Bone marrow (tissue), 2 donors: ENCODE data around the gene GADD45GIP1.

ENCODE experiments used
- DNase-seq, 2 donors: peaks; one replicate each; lab custom pipeline; 2025; lab: John Stamatoyannopoulos, UW

The GADD45GIP1 gene

GRCh38 chr19:12907166-12907565 is 49.9 kb downstream of the GADD45GIP1 start:
- no peak for DNase-seq
